HepG2 (cell line): ENCODE results near the gene TADA3. TPM values are rescaled to one million over a fixed set of nuclear protein-coding genes. Genes with fewer than 3 reads are reported as not detected.

Experiments
- ATF7-NPFF ChIP-seq: sonication (generic); formaldehyde crosslinking; IDR thresholded peaks from 2 replicates; pipeline ENCODE4 v1.8.1; 2023; ENCODE audit warnings: mild to moderate bottlenecking, low read depth, missing genetic modification reagents, moderate library complexity
- DNMT1 ChIP-seq: sonication (generic); formaldehyde crosslinking; IDR thresholded peaks from 2 replicates; pipeline ENCODE4 v1.5.1; 2020; ENCODE audit warnings: mild to moderate bottlenecking, missing genetic modification reagents
- ERF ChIP-seq: IDR thresholded peaks from 2 replicates; pipeline ENCODE4 v1.6.1; 2018; ENCODE audit warnings: missing biosample characterization, missing genetic modification reagents
- KDM5A ChIP-seq: fragments of 200-600 bp; sonication (generic); IDR thresholded peaks from 2 replicates; pipeline ENCODE4 v1.7.0; 2018; ENCODE audit warnings: antibody characterized with exemption, mild to moderate bottlenecking, low read length, borderline replicate concordance
- RARG ChIP-seq: sonication (generic); formaldehyde crosslinking; IDR thresholded peaks from 2 replicates; pipeline ENCODE4 v1.4.0; 2020; ENCODE audit warnings: low read depth, mild to moderate bottlenecking, missing genetic modification reagents
- SALL2 ChIP-seq: sonication (generic); formaldehyde crosslinking; IDR thresholded peaks from 2 replicates; pipeline ENCODE4 v1.8.1; 2023; ENCODE audit warnings: mild to moderate bottlenecking, missing genetic modification reagents, inconsistent platforms
- U2AF2 ChIP-seq: fragments of 200-400 bp; formaldehyde crosslinking; IDR thresholded peaks from 2 replicates; pipeline ENCODE4 v1.6.1; 2017; ENCODE audit warnings: low read depth, mild to moderate bottlenecking, low read length
- ZMYM3 ChIP-seq: sonication (generic); formaldehyde crosslinking; IDR thresholded peaks from 2 replicates; pipeline ENCODE4 v1.5.1; 2020; ENCODE audit warnings: mild to moderate bottlenecking, missing genetic modification reagents
- ZNF484 ChIP-seq: sonication (generic); formaldehyde crosslinking; IDR thresholded peaks from 2 replicates; pipeline ENCODE4 v1.5.1; 2020; ENCODE audit warnings: mild to moderate bottlenecking, low read depth, missing genetic modification reagents, borderline replicate concordance
- ZNF746 ChIP-seq: sonication (generic); formaldehyde crosslinking; IDR thresholded peaks from 2 replicates; pipeline ENCODE4 v1.8.0; 2022; ENCODE audit warnings: mild to moderate bottlenecking, missing genetic modification reagents
- ZNF790 ChIP-seq: sonication (generic); formaldehyde crosslinking; IDR thresholded peaks from 2 replicates; pipeline ENCODE4 v1.8.0; 2022; ENCODE audit warnings: missing genetic modification reagents, mild to moderate bottlenecking, borderline replicate concordance
- ZSCAN29 ChIP-seq: sonication (generic); formaldehyde crosslinking; conservative IDR thresholded peaks from 2 replicates; pipeline ENCODE4 v1.4.0; 2020; ENCODE audit warnings: mild to moderate bottlenecking, missing genetic modification reagents
- polyA plus RNA-seq, 8 experiments: library from polyadenylated mRNA; depleted of rRNA in 3 of 8; stranded (reverse) in 7 of 8; unstranded in 1 of 8; fragments of >200 nt; fragmentation: Illumina TruSeq in 4 of 8; extraction: Trizol in 4 of 8; gene quantifications; 2 replicates each; pipeline versions ENCODE4 v1.2.1 to v1.2.3, GENCODE V29; 2011 to 2016; ENCODE audit warnings: low read depth in 4 of 8, missing spikeins in 1 of 8, mixed read lengths in 1 of 8; ENCODE audit not compliant: insufficient read depth in 1 of 8
- total RNA-seq, 5 experiments: library from RNA; depleted of rRNA; stranded (reverse); fragments of >200 nt; fragmentation: Illumina TruSeq; extraction: Trizol; gene quantifications; 2 replicates each; pipeline ENCODE4 v1.2.3, GENCODE V29; 2016; ENCODE audit warnings: low read depth in 1 of 5
- TF ChIP-seq, protein P1 (sequence below): sonication (generic); formaldehyde crosslinking; IDR thresholded peaks from 2 replicates; pipeline ENCODE4 v1.4.0; 2020; ENCODE audit warnings: missing genetic modification reagents
- TF ChIP-seq, protein P2 (sequence below): sonication (generic); formaldehyde crosslinking; IDR thresholded peaks from 2 replicates; pipeline ENCODE4 v1.5.0; 2020; ENCODE audit warnings: missing genetic modification reagents
- TF ChIP-seq, protein P3 (sequence below): sonication (generic); formaldehyde crosslinking; conservative IDR thresholded peaks from 2 replicates; pipeline ENCODE4 v1.4.0; 2020; ENCODE audit warnings: missing genetic modification reagents
- TF ChIP-seq, protein P4 (sequence below): sonication (generic); formaldehyde crosslinking; IDR thresholded peaks from 2 replicates; pipeline ENCODE4 v1.5.1; 2020; ENCODE audit warnings: missing genetic modification reagents, mild to moderate bottlenecking, borderline replicate concordance
- TF ChIP-seq, protein P5 (sequence below): sonication (generic); formaldehyde crosslinking; IDR thresholded peaks from 2 replicates; pipeline ENCODE4 v1.5.0; 2020; ENCODE audit warnings: mild to moderate bottlenecking, missing genetic modification reagents
- TF ChIP-seq, protein P6 (sequence below): sonication (generic); formaldehyde crosslinking; IDR thresholded peaks from 2 replicates; pipeline ENCODE4 v1.4.0; 2020; ENCODE audit warnings: mild to moderate bottlenecking, missing genetic modification reagents, borderline replicate concordance

TADA3 gene
- total and polyA plus RNA-seq, 2 of the 13 experiments (the other 11 are each of a cell fraction or from before 2014, with no cell fraction given) = 32.1 to 37.1 TPM

DNA sequence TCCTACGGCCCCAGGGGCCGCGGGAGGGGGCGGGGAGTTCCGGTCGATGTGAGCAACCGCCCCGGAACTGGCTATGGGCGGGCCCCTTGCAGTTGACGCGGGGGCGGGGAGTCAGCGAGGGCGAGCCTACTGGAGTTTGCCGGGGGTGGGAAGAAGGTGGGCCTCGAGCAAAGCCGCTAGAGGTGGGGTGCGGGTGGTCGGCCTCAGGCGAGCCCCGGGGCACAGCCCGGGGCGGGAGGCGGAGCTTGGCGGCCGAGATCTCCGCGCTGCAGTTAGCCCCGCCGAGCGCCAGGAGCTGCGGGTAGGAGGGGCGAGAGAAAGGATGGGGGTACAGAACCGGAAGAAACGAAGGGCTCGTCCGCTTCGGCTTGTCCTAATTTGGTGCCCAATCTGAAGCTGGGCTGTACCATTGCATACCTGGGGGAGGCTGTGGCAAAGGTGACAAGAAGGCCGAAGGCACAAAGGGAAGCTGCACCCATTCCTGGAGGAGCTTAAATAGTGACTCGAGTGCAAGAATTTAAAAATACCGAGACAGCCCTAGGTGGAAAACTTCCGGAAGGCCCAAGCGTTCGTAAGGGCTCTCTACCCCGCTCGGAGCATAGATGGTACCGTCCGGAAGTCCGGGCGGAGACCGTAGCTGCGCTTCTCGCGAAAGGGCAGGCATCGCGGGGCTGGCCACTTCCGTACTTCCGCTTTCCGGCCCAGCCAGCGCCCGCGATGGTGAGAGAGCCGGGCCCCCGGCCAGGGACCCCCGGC is at the start of gene TADA3, which contains the start of gene ARPC4 (continued):
- TF ChIP-seq, protein P1, sequence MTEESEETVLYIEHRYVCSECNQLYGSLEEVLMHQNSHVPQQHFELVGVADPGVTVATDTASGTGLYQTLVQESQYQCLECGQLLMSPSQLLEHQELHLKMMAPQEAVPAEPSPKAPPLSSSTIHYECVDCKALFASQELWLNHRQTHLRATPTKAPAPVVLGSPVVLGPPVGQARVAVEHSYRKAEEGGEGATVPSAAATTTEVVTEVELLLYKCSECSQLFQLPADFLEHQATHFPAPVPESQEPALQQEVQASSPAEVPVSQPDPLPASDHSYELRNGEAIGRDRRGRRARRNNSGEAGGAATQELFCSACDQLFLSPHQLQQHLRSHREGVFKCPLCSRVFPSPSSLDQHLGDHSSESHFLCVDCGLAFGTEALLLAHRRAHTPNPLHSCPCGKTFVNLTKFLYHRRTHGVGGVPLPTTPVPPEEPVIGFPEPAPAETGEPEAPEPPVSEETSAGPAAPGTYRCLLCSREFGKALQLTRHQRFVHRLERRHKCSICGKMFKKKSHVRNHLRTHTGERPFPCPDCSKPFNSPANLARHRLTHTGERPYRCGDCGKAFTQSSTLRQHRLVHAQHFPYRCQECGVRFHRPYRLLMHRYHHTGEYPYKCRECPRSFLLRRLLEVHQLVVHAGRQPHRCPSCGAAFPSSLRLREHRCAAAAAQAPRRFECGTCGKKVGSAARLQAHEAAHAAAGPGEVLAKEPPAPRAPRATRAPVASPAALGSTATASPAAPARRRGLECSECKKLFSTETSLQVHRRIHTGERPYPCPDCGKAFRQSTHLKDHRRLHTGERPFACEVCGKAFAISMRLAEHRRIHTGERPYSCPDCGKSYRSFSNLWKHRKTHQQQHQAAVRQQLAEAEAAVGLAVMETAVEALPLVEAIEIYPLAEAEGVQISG (CRISPR knock-in tag) = peak; percentile 74
- TF ChIP-seq ATF7-NPFF (CRISPR knock-in tag) (0 out of 2 replicates have a peak, but pooled peaks have one; percentile 18), U2AF2 (no peak), ZNF746 (CRISPR knock-in tag) (no peak), ERF (CRISPR knock-in tag) (peak; percentile 22; the same call in 1 of the 2 replicates), ZMYM3 (CRISPR knock-in tag) (no peak; the same call in 1 of the 2 replicates), DNMT1 (CRISPR knock-in tag) (no peak), KDM5A (peak; percentile 74; the same call in 1 of the 2 replicates), RARG (CRISPR knock-in tag) (no peak), ZNF790 (CRISPR knock-in tag) (0 out of 2 replicates have a peak, but pooled peaks have one; percentile 26), ZSCAN29 (CRISPR knock-in tag) (no peak), ZNF484 (CRISPR knock-in tag) (no peak), SALL2 (CRISPR knock-in tag) (no peak)
- TF ChIP-seq, protein P2, sequence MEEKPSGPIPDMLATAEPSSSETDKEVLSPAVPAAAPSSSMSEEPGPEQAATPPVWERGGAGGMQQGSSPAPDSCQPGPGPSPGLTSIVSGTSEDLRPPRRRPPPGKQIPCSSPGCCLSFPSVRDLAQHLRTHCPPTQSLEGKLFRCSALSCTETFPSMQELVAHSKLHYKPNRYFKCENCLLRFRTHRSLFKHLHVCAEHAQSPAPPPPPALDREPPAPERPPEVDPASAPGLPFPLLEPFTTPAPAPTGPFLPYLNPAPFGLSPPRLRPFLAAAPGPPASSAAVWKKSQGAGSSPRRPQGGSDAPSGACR (CRISPR knock-in tag) = peak; percentile 90
- TF ChIP-seq, protein P3, sequence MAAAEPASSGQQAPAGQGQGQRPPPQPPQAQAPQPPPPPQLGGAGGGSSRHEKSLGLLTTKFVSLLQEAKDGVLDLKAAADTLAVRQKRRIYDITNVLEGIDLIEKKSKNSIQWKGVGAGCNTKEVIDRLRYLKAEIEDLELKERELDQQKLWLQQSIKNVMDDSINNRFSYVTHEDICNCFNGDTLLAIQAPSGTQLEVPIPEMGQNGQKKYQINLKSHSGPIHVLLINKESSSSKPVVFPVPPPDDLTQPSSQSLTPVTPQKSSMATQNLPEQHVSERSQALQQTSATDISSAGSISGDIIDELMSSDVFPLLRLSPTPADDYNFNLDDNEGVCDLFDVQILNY = no peak; the same call in 1 of the 2 replicates
- TF ChIP-seq, protein P4, sequence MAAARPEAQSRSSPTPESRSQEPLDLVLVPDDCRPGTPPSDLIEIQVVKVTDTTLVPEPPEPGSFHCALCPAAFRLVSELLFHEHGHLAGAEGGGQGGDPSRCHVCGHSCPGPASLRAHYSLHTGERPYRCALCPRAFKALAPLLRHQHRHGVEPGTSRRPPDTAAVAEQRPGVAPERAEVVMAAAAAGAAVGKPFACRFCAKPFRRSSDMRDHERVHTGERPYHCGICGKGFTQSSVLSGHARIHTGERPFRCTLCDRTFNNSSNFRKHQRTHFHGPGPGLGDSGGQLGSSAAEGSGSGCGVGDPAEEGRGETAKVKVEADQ (CRISPR knock-in tag) = no peak; the same call in 1 of the 2 replicates
- TF ChIP-seq, protein P5, sequence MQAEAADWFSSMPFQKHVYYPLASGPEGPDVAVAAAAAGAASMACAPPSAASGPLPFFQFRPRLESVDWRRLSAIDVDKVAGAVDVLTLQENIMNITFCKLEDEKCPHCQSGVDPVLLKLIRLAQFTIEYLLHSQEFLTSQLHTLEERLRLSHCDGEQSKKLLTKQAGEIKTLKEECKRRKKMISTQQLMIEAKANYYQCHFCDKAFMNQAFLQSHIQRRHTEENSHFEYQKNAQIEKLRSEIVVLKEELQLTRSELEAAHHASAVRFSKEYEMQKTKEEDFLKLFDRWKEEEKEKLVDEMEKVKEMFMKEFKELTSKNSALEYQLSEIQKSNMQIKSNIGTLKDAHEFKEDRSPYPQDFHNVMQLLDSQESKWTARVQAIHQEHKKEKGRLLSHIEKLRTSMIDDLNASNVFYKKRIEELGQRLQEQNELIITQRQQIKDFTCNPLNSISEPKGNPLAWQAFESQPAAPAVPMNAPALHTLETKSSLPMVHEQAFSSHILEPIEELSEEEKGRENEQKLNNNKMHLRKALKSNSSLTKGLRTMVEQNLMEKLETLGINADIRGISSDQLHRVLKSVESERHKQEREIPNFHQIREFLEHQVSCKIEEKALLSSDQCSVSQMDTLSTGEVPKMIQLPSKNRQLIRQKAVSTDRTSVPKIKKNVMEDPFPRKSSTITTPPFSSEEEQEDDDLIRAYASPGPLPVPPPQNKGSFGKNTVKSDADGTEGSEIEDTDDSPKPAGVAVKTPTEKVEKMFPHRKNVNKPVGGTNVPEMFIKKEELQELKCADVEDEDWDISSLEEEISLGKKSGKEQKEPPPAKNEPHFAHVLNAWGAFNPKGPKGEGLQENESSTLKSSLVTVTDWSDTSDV (CRISPR knock-in tag) = no peak
- TF ChIP-seq, protein P6, sequence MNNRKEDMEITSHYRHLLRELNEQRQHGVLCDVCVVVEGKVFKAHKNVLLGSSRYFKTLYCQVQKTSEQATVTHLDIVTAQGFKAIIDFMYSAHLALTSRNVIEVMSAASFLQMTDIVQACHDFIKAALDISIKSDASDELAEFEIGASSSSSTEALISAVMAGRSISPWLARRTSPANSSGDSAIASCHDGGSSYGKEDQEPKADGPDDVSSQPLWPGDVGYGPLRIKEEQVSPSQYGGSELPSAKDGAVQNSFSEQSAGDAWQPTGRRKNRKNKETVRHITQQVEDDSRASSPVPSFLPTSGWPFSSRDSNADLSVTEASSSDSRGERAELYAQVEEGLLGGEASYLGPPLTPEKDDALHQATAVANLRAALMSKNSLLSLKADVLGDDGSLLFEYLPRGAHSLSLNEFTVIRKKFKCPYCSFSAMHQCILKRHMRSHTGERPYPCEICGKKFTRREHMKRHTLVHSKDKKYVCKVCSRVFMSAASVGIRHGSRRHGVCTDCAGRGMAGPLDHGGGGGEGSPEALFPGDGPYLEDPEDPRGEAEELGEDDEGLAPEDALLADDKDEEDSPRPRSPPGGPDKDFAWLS (CRISPR knock-in tag) = no peak
